IPS-NIHi11 (cell line): ENCODE measurements around the gene CUL4A.

Source experiments
- DNase-seq: peaks from one replicate; pipeline ENCODE4 v3.0.0; 2012; ENCODE audit warnings: mixed read lengths, low spot score

CUL4A gene

GRCh38 chr13:113207890-113208420, 1.5 kb upstream of the CUL4A start:
- DNase-seq, result peak; percentile 54

GRCh38 chr13:113208421-113209335, 735 bp upstream of the CUL4A start, which contains the start of gene PCID2:
Gene PCID2, minus strand, starts transcription at chr13:113208669. Its CDS starts 35 bp downstream, at chr13:113208634.
- DNase-seq, result peak; percentile 96

GRCh38 chr13:113209759-113210421, 477 bp downstream of the CUL4A start:
- DNase-seq, result peak; percentile 60

GRCh38 chr13:113210833-113211232, 1.4 kb downstream of the CUL4A start:
- no peak for DNase-seq

- no peak for DNase-seq
Measured at GRCh38 chr13:113211774-113212173, 2.4 kb downstream of the CUL4A start.

- peak; percentile 73 for DNase-seq
Measured at GRCh38 chr13:113216254-113217048, 7.0 kb downstream of the CUL4A start.

GRCh38 chr13:113218586-113218985, 9.2 kb downstream of the CUL4A start:
- DNase-seq, result no peak

- DNase-seq, result no peak
Measured at GRCh38 chr13:113219256-113219940, 10.0 kb downstream of the CUL4A start.

GRCh38 chr13:113220141-113220598, 10.8 kb downstream of the CUL4A start:
- no peak for DNase-seq

GRCh38 chr13:113220877-113221276, 11.5 kb downstream of the CUL4A start:
- DNase-seq, result no peak

- no peak for DNase-seq
Measured at GRCh38 chr13:113223070-113223469, 13.7 kb downstream of the CUL4A start.

- no peak for DNase-seq
Measured at GRCh38 chr13:113224486-113224885, 15.1 kb downstream of the CUL4A start.

GRCh38 chr13:113225515-113225914, 16.1 kb downstream of the CUL4A start:
- no peak for DNase-seq

GRCh38 chr13:113226873-113227450, 17.5 kb downstream of the CUL4A start:
- DNase-seq, result no peak

GRCh38 chr13:113229161-113229560, 19.7 kb downstream of the CUL4A start:
- no peak for DNase-seq

- no peak for DNase-seq
Measured at GRCh38 chr13:113229791-113230190, 20.4 kb downstream of the CUL4A start.

- no peak for DNase-seq
Measured at GRCh38 chr13:113231306-113232207, 22.1 kb downstream of the CUL4A start.

GRCh38 chr13:113232208-113233003, 23.0 kb downstream of the CUL4A start:
- DNase-seq, result no peak

GRCh38 chr13:113233101-113233500, 23.7 kb downstream of the CUL4A start:
- no peak for DNase-seq
